ENCODE data around the gene KHDC3L. TPM values are rescaled to one million over a fixed set of nuclear protein-coding genes. Genes with fewer than 3 reads are reported as not detected.
A peak's percentile ranks its signal among the peaks of the same experiment; 100 is the strongest.
"Not testable (repeated sequence)": the region's sequence is repeated elsewhere in the genome, so short reads cannot be mapped to it uniquely, and the experiment has no call there.

Gene KHDC3L
- total RNA-seq, 1 experiment from 2014 or later, result not detected

DNA sequence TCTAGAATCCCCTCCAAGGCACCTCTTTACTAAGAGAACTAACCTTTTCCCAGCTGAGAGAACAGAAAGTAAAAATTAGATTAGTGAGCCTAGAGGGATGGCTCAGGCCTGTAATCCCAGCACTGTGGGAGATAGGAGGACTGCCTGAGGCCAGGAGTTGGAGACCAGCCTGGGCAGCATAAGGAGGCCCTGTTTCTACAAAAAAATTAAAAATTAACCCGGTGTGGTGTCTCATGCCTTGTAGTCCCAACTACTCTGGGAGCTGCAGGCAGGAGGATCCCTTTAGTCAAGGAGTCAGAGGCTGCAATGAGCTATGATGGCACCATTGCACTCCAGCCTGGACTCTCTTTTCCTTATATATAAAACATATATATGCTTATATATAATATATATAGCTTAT is 12.8 kb downstream of the KHDC3L start:
- Histone ChIP-seq H3K79me2 (ENCODE audit: low read depth) (no peaks in the 10 kb centered on the region), H3F3A (ENCODE audit: insufficient read depth, low read depth) (no peaks in the 10 kb centered on the region), H3K4me2 (no peak overlapping the region), H3K4me1 (replicated peaks; ENCODE audit: insufficient read depth) (no peaks in the 10 kb centered on the region), H2AFZ (no peak overlapping the region), H3K4me3 (no peak overlapping the region), H3K9me2 (ENCODE audit: insufficient read depth) (no peaks in the 10 kb centered on the region), H3K27ac (no peak overlapping the region), H3K27me3 (ENCODE audit: insufficient read depth, low read depth) (no peaks in the 10 kb centered on the region), H3K36me3 (ENCODE audit: low read depth) (no peaks in the 10 kb centered on the region), H4K20me1 (ENCODE audit: insufficient read depth) (no peaks in the 10 kb centered on the region), H3K9me3 (ENCODE audit: insufficient read depth, low read depth) (peaks cover 5% of the 10 kb centered on the region; the same call in 1 of the 2 replicates)
- intact Hi-C loops (cut with micrococcal nuclease; ENCODE audit: unreplicated experiment), result no loop called here
- CTCF ChIA-PET, result no interaction called here
- POLR2A ChIA-PET (ENCODE audit: unreplicated experiment), result no interaction called here
- TF ChIP-seq, protein P1, sequence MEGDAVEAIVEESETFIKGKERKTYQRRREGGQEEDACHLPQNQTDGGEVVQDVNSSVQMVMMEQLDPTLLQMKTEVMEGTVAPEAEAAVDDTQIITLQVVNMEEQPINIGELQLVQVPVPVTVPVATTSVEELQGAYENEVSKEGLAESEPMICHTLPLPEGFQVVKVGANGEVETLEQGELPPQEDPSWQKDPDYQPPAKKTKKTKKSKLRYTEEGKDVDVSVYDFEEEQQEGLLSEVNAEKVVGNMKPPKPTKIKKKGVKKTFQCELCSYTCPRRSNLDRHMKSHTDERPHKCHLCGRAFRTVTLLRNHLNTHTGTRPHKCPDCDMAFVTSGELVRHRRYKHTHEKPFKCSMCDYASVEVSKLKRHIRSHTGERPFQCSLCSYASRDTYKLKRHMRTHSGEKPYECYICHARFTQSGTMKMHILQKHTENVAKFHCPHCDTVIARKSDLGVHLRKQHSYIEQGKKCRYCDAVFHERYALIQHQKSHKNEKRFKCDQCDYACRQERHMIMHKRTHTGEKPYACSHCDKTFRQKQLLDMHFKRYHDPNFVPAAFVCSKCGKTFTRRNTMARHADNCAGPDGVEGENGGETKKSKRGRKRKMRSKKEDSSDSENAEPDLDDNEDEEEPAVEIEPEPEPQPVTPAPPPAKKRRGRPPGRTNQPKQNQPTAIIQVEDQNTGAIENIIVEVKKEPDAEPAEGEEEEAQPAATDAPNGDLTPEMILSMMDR (conservative IDR thresholded peaks at IDR 0.05), result no peak
- TF ChIP-seq EZH2 (IDR thresholded peaks at IDR 0.05; ENCODE audit: low read depth), result no peak
- DNase-seq, result no peak
- BruUV-seq (replicated peaks), result no TSS peak

GRCh38 chr6:73377225-73377624 is 14.8 kb downstream of the KHDC3L start:
- Histone ChIP-seq H3K27me3 (ENCODE audit: insufficient read depth, low read depth) (no peaks in the 10 kb centered on the region), H3K9me2 (ENCODE audit: insufficient read depth) (no peaks in the 10 kb centered on the region), H2AFZ (no peak overlapping the region), H3K4me3 (no peak overlapping the region), H3K27ac (no peak overlapping the region), H3K4me2 (no peak overlapping the region), H3K9me3 (ENCODE audit: insufficient read depth, low read depth) (peaks cover 1% of the 10 kb centered on the region; the same call in 1 of the 2 replicates), H3K36me3 (ENCODE audit: low read depth) (no peaks in the 10 kb centered on the region), H4K20me1 (ENCODE audit: insufficient read depth) (no peaks in the 10 kb centered on the region), H3K4me1 (replicated peaks; ENCODE audit: insufficient read depth) (no peaks in the 10 kb centered on the region), H3K79me2 (ENCODE audit: low read depth) (no peaks in the 10 kb centered on the region), H3F3A (ENCODE audit: insufficient read depth, low read depth) (no peaks in the 10 kb centered on the region)
- no TSS peak for BruUV-seq (replicated peaks)
- TF ChIP-seq, protein P1 (conservative IDR thresholded peaks at IDR 0.05), result no peak
- TF ChIP-seq EZH2 (IDR thresholded peaks at IDR 0.05; ENCODE audit: low read depth), result no peak
- ChIA-PET CTCF (no interaction called here), POLR2A (ENCODE audit: unreplicated experiment) (no interaction called here)
- intact Hi-C loops (cut with micrococcal nuclease; ENCODE audit: unreplicated experiment), result no loop called here
- DNase-seq, result no peak

DNA sequence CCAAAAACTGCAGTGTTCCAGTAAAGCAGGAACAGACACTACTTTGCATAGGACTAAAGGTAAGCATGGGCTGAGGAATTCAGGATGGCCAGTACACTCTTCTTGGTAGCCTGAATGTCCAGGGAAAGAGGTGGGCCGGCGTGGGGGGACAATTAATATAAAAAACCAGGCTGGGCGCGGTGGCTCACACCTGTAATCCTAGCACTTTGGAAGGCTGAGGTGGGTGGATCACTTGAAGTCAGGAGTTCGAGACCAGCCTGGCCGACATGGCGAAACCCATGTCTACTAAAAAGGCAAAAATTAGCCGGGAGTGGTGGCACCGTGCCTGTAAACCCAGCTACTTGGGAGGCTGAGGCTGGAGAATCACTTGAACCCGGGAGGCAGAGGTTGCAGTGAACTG is 19.1 kb downstream of the KHDC3L start:
- BruUV-seq (replicated peaks), result not testable (repeated sequence)
- CTCF ChIA-PET, result interaction anchor here (0.6 kb wide), 1 partner anchor 297 kb away, joined by 3 read pairs; no protein-coding TSS in a partner anchor

DNA sequence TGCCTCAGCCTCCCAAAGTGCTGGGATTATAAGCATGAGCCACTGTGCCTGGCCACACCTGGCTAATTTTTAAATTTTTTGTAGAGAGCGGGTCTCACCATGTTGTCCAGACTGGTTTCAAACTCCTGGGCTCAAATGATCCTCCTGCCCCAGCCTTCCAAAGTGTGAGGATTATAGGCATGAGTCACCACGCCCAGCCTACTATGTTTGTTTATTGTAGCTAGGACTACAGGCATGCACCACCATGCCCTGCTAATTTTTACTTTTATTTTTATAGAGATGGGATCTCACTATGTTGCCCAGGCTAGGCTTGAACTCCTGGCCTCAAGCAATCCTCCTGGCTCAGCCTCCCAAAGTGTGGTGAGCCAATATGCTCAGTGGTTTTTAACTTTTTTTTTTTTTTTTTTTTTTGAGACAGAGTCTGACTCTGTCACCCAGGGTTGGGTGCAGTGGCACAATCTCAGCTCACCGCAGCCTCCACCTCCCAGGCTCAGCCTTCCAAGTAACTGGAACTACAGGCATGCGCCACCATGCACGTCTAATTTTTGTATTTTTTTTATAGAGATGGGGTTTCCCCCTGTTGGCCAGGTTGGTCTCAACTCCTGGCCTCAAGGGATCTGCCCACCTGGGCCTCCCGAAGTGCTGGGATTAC is 20.1 kb downstream of the KHDC3L start:
- H3K9me3 ChIP-seq (ENCODE audit: insufficient read depth, low read depth), result no peaks in the 10 kb centered on the region
- H2AFZ ChIP-seq, result no peak overlapping the region
- no peak overlapping the region for H3K4me3 ChIP-seq
- H3K27me3 ChIP-seq (ENCODE audit: insufficient read depth, low read depth), result no peaks in the 10 kb centered on the region
- no TSS peak for BruUV-seq (replicated peaks)
- intact Hi-C loops (cut with micrococcal nuclease; ENCODE audit: unreplicated experiment), result no loop called here
- peaks cover under 1% of the 10 kb centered on the region; the same call in 1 of the 2 replicates for H3K4me1 ChIP-seq (replicated peaks; ENCODE audit: insufficient read depth)
- H3K27ac ChIP-seq, result no peak overlapping the region
- CTCF ChIA-PET, result no interaction called here
- H3F3A ChIP-seq (ENCODE audit: insufficient read depth, low read depth), result no peaks in the 10 kb centered on the region
- no peaks in the 10 kb centered on the region for H3K79me2 ChIP-seq (ENCODE audit: low read depth)
- POLR2A ChIA-PET (ENCODE audit: unreplicated experiment), result no interaction called here
- H3K4me2 ChIP-seq, result no peak overlapping the region
- no peaks in the 10 kb centered on the region for H3K36me3 ChIP-seq (ENCODE audit: low read depth)
- no peak for TF ChIP-seq EZH2 (IDR thresholded peaks at IDR 0.05; ENCODE audit: low read depth)
- TF ChIP-seq, protein P1 (conservative IDR thresholded peaks at IDR 0.05), result no peak
- DNase-seq, result peak in 1 of 2 experiments; percentile 24
- no peaks in the 10 kb centered on the region for H3K9me2 ChIP-seq (ENCODE audit: insufficient read depth)
- no peaks in the 10 kb centered on the region for H4K20me1 ChIP-seq (ENCODE audit: insufficient read depth)

More for the DNA sequence above, 19.1 kb downstream of the KHDC3L start:
- H3K4me1 ChIP-seq (replicated peaks; ENCODE audit: insufficient read depth); H3K27ac ChIP-seq; POLR2A ChIA-PET (ENCODE audit: unreplicated experiment); H3K79me2 ChIP-seq (ENCODE audit: low read depth); H3F3A ChIP-seq (ENCODE audit: insufficient read depth, low read depth); H3K4me2 ChIP-seq; H3K36me3 ChIP-seq (ENCODE audit: low read depth); H3K4me3 ChIP-seq; H3K9me3 ChIP-seq (ENCODE audit: insufficient read depth, low read depth); H4K20me1 ChIP-seq (ENCODE audit: insufficient read depth); intact Hi-C loops (cut with micrococcal nuclease; ENCODE audit: unreplicated experiment); H3K27me3 ChIP-seq (ENCODE audit: insufficient read depth, low read depth); H2AFZ ChIP-seq; H3K9me2 ChIP-seq (ENCODE audit: insufficient read depth); DNase-seq: not testable (repeated sequence)
